ENCODE measurements around the gene AGAP3.

DNA sequence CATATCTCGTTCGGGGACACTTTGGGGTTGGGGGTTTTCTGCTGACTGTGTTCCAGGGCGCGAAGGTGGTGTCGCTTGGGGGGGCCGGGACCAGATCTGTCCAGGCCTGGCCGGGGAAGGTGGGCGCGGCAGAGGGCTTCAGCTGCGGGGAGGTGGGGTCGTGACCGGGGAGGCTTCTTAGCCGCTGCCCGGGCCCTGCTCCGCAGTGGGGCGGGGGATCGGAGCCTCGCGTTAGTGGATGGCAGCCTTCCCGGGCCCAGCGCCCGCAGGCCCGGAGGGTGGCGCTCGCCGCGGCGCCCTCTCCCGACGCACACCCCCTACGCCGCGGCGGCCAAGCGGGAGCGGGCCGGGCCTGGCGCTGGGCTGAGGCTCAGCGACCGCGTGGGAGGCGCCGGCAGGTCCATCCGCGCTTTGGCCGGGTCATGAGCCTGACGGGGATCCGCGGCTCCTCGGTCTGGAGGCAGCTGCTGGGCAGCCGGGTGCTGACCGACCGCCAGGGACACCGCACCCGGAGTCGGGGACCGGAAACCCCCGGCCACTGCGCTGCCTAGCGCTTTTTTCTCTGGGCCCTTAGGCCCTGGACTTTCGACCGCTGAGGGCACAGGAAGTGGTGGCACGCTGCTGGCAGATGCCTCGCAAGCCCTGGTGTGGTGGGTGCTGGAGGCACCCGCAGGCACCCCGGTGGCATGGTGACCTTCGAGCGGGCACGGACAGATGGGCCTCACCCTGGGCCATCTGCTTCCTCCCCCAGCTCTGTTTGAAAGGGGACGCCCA, 1.2 kb downstream of the AGAP3 start:
- TF ChIP-seq, protein P1, sequence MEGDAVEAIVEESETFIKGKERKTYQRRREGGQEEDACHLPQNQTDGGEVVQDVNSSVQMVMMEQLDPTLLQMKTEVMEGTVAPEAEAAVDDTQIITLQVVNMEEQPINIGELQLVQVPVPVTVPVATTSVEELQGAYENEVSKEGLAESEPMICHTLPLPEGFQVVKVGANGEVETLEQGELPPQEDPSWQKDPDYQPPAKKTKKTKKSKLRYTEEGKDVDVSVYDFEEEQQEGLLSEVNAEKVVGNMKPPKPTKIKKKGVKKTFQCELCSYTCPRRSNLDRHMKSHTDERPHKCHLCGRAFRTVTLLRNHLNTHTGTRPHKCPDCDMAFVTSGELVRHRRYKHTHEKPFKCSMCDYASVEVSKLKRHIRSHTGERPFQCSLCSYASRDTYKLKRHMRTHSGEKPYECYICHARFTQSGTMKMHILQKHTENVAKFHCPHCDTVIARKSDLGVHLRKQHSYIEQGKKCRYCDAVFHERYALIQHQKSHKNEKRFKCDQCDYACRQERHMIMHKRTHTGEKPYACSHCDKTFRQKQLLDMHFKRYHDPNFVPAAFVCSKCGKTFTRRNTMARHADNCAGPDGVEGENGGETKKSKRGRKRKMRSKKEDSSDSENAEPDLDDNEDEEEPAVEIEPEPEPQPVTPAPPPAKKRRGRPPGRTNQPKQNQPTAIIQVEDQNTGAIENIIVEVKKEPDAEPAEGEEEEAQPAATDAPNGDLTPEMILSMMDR (IDR thresholded peaks at IDR 0.05): peak; percentile 22 to 56 (median 40)
- no peak for TF ChIP-seq POLR2A (IDR thresholded peaks at IDR 0.05)

All from uterus (tissue), 2 donors.